HG03175 (cell line): ENCODE data around the gene DOCK1.

Source experiments
- ATAC-seq: cut with Tn5 transposase; IDR thresholded peaks from one replicate; pipeline ENCODE4 v1.9.1; 2021; ENCODE audit warnings: mild to moderate bottlenecking, moderate library complexity; ENCODE audit not compliant: unreplicated experiment

The DOCK1 gene

GRCh38 chr10:127331696-127332095, 426.5 kb downstream of the DOCK1 start:
- no peak for ATAC-seq

GRCh38 chr10:127332631-127333030, 427.4 kb downstream of the DOCK1 start:
- no peak for ATAC-seq

GRCh38 chr10:127337801-127338200, 432.6 kb downstream of the DOCK1 start:
- ATAC-seq, result no peak

GRCh38 chr10:127338399-127339110, 433.3 kb downstream of the DOCK1 start:
- ATAC-seq, result no peak

- ATAC-seq, result no peak
Observed at GRCh38 chr10:127343821-127344220, 438.6 kb downstream of the DOCK1 start.

- ATAC-seq, result no peak
Observed at GRCh38 chr10:127344346-127344745, 439.1 kb downstream of the DOCK1 start.

GRCh38 chr10:127345231-127345965, 440.2 kb downstream of the DOCK1 start:
- no peak for ATAC-seq

- ATAC-seq, result no peak
Observed at GRCh38 chr10:127346604-127347003, 441.4 kb downstream of the DOCK1 start.

GRCh38 chr10:127347202-127347959, 442.2 kb downstream of the DOCK1 start:
- ATAC-seq, result no peak

- no peak for ATAC-seq
Observed at GRCh38 chr10:127349737-127350136, 444.5 kb downstream of the DOCK1 start.

GRCh38 chr10:127351542-127351941, 446.3 kb downstream of the DOCK1 start:
- ATAC-seq, result no peak

GRCh38 chr10:127353544-127353943, 448.3 kb downstream of the DOCK1 start:
- ATAC-seq, result no peak

- ATAC-seq, result no peak
Observed at GRCh38 chr10:127354255-127354654, 449.0 kb downstream of the DOCK1 start.

- no peak for ATAC-seq
Observed at GRCh38 chr10:127354992-127355391, 449.8 kb downstream of the DOCK1 start.

- no peak for ATAC-seq
Observed at GRCh38 chr10:127356360-127356759, 451.1 kb downstream of the DOCK1 start.

GRCh38 chr10:127357265-127357664, 452.0 kb downstream of the DOCK1 start:
- ATAC-seq, result no peak

- ATAC-seq, result no peak
Observed at GRCh38 chr10:127358337-127358736, 453.1 kb downstream of the DOCK1 start.

GRCh38 chr10:127364034-127364433, 458.8 kb downstream of the DOCK1 start:
- ATAC-seq, result no peak

GRCh38 chr10:127368101-127368500, 462.9 kb downstream of the DOCK1 start:
- ATAC-seq, result no peak

GRCh38 chr10:127368929-127369328, 463.7 kb downstream of the DOCK1 start:
- no peak for ATAC-seq

- ATAC-seq, result no peak
Observed at GRCh38 chr10:127370601-127371000, 465.4 kb downstream of the DOCK1 start.

GRCh38 chr10:127372361-127372760, 467.1 kb downstream of the DOCK1 start:
- no peak for ATAC-seq
